Right lobe of liver (tissue), 4 donors: Measurements from ENCODE around the gene GPR155.

Source experiments
- POLR2A ChIP-seq: fragments of 450-650 bp; IDR thresholded peaks from one replicate; pipeline ENCODE4 v1.6.1; 2017; ENCODE audit warnings: antibody characterized with exemption, mild to moderate bottlenecking
- TF ChIP-seq, protein P1 (sequence below), 4 donors: fragments of 200-600 bp in 3 of 4; fragments of 450-650 bp in 1 of 4; IDR thresholded peaks; one replicate each; pipeline versions ENCODE4 v1.5.1 to v1.8.0; 2016 to 2022; ENCODE audit warnings: antibody characterized with exemption in 4 of 4, mild to moderate bottlenecking in 2 of 4
- donor health status: DM: no; HTN: no; CAD: no.
- donor health status: DM: no; HTN: no; CAD: no.
- donor health status: DM: no; HTN: yes; CAD: no.

DNA sequence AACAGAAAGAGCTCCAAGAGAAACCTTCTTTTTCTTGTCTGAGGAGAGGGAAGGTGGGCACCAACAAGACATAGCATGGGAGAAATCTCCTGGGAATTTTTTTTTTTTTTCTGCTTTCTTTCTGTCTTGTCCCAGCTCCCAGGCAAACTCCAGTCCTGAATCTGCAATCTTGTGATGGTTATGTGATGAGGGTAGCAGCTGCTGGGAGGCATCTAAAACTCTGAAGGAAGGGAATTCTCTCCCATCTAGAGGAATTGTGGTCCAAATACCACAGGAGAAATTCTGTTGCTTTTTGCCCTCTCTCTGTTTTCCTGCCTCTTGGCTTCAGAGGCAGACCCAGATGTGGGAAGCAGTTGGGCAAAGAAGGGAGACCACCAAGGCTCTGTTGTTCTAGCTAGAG lies 74.6 kb downstream of the GPR155 start:
- TF ChIP-seq, protein P1, sequence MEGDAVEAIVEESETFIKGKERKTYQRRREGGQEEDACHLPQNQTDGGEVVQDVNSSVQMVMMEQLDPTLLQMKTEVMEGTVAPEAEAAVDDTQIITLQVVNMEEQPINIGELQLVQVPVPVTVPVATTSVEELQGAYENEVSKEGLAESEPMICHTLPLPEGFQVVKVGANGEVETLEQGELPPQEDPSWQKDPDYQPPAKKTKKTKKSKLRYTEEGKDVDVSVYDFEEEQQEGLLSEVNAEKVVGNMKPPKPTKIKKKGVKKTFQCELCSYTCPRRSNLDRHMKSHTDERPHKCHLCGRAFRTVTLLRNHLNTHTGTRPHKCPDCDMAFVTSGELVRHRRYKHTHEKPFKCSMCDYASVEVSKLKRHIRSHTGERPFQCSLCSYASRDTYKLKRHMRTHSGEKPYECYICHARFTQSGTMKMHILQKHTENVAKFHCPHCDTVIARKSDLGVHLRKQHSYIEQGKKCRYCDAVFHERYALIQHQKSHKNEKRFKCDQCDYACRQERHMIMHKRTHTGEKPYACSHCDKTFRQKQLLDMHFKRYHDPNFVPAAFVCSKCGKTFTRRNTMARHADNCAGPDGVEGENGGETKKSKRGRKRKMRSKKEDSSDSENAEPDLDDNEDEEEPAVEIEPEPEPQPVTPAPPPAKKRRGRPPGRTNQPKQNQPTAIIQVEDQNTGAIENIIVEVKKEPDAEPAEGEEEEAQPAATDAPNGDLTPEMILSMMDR (IDR thresholded peaks at IDR 0.05): no peak
- TF ChIP-seq POLR2A: no peak
